Measurements from ENCODE around the gene C20orf204. TPM values are rescaled to one million over a fixed set of nuclear protein-coding genes. Genes with fewer than 3 reads are reported as not detected.

The C20orf204 gene
- total RNA-seq, 2 donors from 2014 or later = 0.64 to 3.1 TPM

DNA sequence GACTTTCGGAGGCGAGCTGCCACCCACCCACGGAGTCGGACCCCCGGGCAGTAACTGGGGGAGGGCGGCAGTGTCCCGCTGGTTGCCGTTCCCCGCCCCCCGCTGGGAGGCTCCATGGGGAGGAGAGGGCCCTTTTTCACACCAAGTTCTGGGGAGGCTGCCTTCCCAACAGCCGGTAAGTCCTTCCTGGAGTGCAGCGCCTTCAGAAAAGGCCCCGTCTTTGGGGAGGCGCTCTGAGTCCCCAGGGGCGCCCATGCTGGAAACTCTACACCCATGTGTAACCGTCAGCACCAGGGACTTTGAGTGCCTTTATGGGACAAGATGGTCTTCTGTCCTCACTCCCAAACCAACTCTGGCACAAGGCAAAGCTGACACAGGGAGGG is 13.9 kb downstream of the C20orf204 start:
- Histone ChIP-seq H3K27ac (no peak overlapping the region), H3K27me3 (replicated peaks; ENCODE audit: insufficient read depth) (peaks cover 13% of the 10 kb centered on the region), H3K36me3 (no peaks in the 10 kb centered on the region), H3K4me1 (replicated peaks) (peaks cover 3% of the 10 kb centered on the region), H3K4me3 (peak overlapping the region in 1 of 2 donors; percentile 18), H3K9me3 (no peaks in the 10 kb centered on the region)
- DNase-seq (ENCODE audit: low spot score) = no peak
- no peak for TF ChIP-seq POLR2A (IDR thresholded peaks at IDR 0.05)
- TF ChIP-seq, protein P1, sequence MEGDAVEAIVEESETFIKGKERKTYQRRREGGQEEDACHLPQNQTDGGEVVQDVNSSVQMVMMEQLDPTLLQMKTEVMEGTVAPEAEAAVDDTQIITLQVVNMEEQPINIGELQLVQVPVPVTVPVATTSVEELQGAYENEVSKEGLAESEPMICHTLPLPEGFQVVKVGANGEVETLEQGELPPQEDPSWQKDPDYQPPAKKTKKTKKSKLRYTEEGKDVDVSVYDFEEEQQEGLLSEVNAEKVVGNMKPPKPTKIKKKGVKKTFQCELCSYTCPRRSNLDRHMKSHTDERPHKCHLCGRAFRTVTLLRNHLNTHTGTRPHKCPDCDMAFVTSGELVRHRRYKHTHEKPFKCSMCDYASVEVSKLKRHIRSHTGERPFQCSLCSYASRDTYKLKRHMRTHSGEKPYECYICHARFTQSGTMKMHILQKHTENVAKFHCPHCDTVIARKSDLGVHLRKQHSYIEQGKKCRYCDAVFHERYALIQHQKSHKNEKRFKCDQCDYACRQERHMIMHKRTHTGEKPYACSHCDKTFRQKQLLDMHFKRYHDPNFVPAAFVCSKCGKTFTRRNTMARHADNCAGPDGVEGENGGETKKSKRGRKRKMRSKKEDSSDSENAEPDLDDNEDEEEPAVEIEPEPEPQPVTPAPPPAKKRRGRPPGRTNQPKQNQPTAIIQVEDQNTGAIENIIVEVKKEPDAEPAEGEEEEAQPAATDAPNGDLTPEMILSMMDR (IDR thresholded peaks at IDR 0.05) = no peak
- intact Hi-C loops (cut with DNase I) = no loop called here
- WGBS = 18% methylated on average over 16 of the region's 16 CpGs

DNA sequence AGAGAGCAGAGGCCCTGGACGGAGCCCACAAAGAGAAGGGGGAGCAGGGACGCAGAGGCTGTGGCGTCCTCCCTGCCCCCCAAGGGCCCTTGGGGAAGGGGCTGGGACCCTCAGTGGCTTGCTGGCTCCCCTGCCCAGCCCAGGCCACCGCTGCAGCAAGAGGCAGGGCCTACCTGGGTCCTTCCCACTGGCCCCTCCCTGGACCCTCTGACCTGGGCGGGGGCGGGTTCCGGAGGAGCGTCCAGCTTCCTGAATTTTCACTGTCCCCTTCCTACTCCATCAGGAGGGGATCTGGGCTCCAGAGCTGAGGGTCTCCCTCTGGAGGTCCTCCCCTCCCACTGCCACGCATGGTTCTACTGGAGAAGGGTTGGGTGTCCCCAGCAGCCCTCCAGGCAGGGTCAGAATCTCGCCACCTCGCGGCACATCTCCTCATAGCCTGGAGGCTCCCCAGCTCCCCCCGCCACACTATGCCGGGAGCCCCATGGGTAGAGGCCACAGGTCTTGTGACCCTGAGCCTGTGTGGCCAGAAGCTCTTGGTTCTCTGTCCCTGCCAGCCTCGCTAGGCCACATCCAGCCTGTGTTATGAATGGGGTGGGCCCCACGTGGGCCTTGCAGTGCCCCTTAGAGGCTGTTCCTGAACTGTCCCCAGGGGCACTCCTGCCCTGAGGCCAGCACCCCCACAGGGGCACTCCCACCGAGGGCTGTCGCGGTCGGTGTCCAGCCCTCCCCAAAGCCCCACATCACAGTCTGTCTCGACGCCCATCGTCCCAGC is 14.5 kb downstream of the C20orf204 start:
- TF ChIP-seq, protein P1 (IDR thresholded peaks at IDR 0.05) = no peak
- no peak for TF ChIP-seq POLR2A (IDR thresholded peaks at IDR 0.05)
- no peak for TF ChIP-seq POLR2AphosphoS5 (IDR thresholded peaks at IDR 0.05)
- Histone ChIP-seq H3K36me3 (no peaks in the 10 kb centered on the region), H3K27me3 (replicated peaks; ENCODE audit: insufficient read depth) (peaks cover 13% of the 10 kb centered on the region), H3K27ac (no peak overlapping the region), H3K4me3 (no peak overlapping the region), H3K4me1 (replicated peaks) (peaks cover 3% of the 10 kb centered on the region), H3K9me3 (no peaks in the 10 kb centered on the region)
- whole genome bisulfite sequencing = 74% methylated on average over 23 of the region's 23 CpGs
- intact Hi-C loops (cut with DNase I) = no loop called here
- DNase-seq (ENCODE audit: low spot score) = no peak

DNA sequence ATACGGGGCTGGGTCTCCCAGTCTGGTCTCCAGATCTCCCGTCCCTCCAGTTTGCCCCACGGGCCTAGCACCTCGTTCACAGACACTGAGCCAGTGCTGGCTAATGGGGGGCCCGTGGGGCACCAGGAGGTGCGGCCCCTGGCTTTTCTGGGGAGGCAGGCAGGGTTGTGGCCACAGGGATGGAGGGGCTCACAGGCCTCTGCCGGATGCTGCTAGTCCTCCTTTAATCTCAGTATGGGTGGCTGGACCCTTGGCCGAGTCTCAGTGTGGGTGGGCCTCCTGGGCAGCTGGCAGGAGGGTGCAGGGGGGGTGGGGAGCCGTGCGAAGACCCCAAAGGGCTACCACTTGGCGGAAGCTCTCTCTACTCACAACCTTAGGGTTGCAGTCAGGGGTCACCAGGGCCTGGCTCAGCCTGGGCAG is 15.1 kb downstream of the C20orf204 start:
- Histone ChIP-seq H3K4me3 (no peak overlapping the region), H3K4me1 (replicated peaks) (peaks cover 3% of the 10 kb centered on the region), H3K36me3 (no peaks in the 10 kb centered on the region), H3K27me3 (replicated peaks; ENCODE audit: insufficient read depth) (peaks cover 15% of the 10 kb centered on the region), H3K9me3 (no peaks in the 10 kb centered on the region), H3K27ac (no peak overlapping the region)
- intact Hi-C loops (cut with DNase I) = no loop called here
- no peak for DNase-seq (ENCODE audit: low spot score)
- TF ChIP-seq POLR2AphosphoS5 (IDR thresholded peaks at IDR 0.05) (no peak), POLR2A (IDR thresholded peaks at IDR 0.05) (no peak)
- TF ChIP-seq, protein P1 (IDR thresholded peaks at IDR 0.05) = no peak
- 74% methylated on average over 10 of the region's 11 CpGs for WGBS

DNA sequence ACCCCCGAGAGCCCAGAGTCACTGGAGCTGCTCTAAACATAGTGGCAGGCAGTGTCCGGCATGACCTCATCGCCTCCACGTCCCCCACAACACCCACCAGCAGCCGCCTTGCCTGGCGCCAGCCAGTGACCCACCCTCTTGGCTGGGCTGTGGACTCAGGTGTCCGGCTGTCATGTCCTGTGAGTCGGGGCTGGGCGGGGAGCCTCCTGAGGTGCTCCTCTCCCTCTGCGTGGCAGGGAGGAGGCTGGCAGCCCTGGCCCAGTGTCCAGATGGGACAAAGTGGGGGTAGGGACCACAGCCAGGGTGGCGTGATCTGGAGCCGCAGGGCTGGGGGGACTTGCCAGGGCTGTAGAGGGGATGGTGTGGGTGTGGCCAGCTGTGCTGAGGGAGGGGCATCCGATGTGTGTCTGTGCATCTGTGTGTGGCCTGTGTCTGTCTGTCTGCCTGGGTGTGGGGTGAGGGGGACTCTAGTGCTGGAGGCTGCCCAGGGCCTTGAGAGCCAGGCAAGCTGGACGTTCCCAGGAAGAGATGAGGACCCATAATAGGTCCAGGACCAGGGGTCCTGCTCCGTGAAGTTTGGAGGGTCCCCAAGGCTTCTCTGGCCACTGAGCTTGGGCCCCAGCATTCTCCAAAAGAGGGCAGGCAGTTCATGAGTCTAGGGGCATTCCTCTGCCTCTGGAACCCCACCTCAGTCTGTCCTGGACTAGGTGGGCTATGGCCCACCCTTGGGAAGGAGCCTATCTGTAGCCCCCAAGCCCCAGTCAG is 15.8 kb downstream of the C20orf204 start:
- TF ChIP-seq POLR2A (IDR thresholded peaks at IDR 0.05) (no peak), POLR2AphosphoS5 (IDR thresholded peaks at IDR 0.05) (no peak)
- TF ChIP-seq, protein P1 (IDR thresholded peaks at IDR 0.05) = no peak
- Histone ChIP-seq H3K27ac (no peak overlapping the region), H3K4me3 (no peak overlapping the region), H3K36me3 (no peaks in the 10 kb centered on the region), H3K4me1 (replicated peaks) (peaks cover 3% of the 10 kb centered on the region), H3K9me3 (no peaks in the 10 kb centered on the region), H3K27me3 (replicated peaks; ENCODE audit: insufficient read depth) (peaks cover 19% of the 10 kb centered on the region)
- intact Hi-C loops (cut with DNase I) = no loop called here
- WGBS = 87% methylated on average over 15 of the region's 15 CpGs
- DNase-seq (ENCODE audit: low spot score) = no peak

Measured in prostate gland (tissue), 2 donors.